K562 (cell line): Measurements from ENCODE around the gene FHIT. TPM values are rescaled to one million over a fixed set of nuclear protein-coding genes. Genes with fewer than 3 reads are reported as not detected.

Experiments used
- ATAC-seq: fragments of 200-7000 bp; cut with Tn5 transposase; 3 replicates; pipeline ENCODE4 v1.9.1; 2020; ENCODE audit warnings: moderate library complexity
- BruUV-seq: library from RNA; stranded (reverse); fragments of 400-500 nt; replicated peaks from 2 replicates; lab custom pipeline; 2021; lab: Mats Ljungman, UMichigan
- CTCF ChIA-PET: fragments of 300-600 bp; formaldehyde crosslinking; extraction: SDS; loops from one replicate; lab custom pipeline; 2021; ENCODE audit warnings: low intra/inter-chr PET ratio; lab: Yijun Ruan, JAX
- POLR2A ChIA-PET: fragments of 300-600, 350-650 bp; sonication (Branson Sonifier 250); formaldehyde crosslinking; extraction: SDS; loops from one replicate; lab custom pipeline; 2021; ENCODE audit warnings: antibody characterized with exemption, inconsistent platforms; lab: Yijun Ruan, JAX
- DNase-seq, 4 experiments: peaks; one replicate each; pipeline versions ENCODE4 v3.0.0 to v3.0.0-alpha.2; 2011 to 2018; ENCODE audit warnings: low spot score in 3 of 4, mixed read lengths in 3 of 4; ENCODE audit errors: extremely low read depth in 1 of 4
- FAIRE-seq: peaks from 2 replicates; lab custom pipeline; 2011; peaks lifted over from hg19 to GRCh38; lab: Jason Lieb, UNC
- H2AFZ ChIP-seq: 2 replicates; pipeline ENCODE4 v1.6.0; 2011; ENCODE audit warnings: low read depth, low read length, control low read depth, inconsistent platforms
- H3K27ac ChIP-seq: fragments of 200-600 bp; 3 replicates; pipeline ENCODE4 v1.8.0; 2011; ENCODE audit warnings: low read depth, mild to moderate bottlenecking, control low read depth, inconsistent platforms, low read length, moderate library complexity, mixed read lengths; ENCODE audit errors: extremely low read depth
- H3K27me3 ChIP-seq, 2 experiments: fragments of 300-600 bp in 1 of 2; 2 replicates in 1 of 2; 3 replicates in 1 of 2; pipeline versions ENCODE4 v1.6.0 to v1.8.0; 2011; ENCODE audit warnings: inconsistent platforms in 2 of 2, low read length in 2 of 2, mild to moderate bottlenecking in 1 of 2, mixed read lengths in 1 of 2, moderate library complexity in 1 of 2; ENCODE audit not compliant: control insufficient read depth in 2 of 2, insufficient read depth in 2 of 2
- H3K36me3 ChIP-seq: fragments of 300-600 bp; 3 replicates; pipeline ENCODE4 v1.8.0; 2011; ENCODE audit warnings: mild to moderate bottlenecking, low read length, inconsistent platforms; ENCODE audit not compliant: control insufficient read depth, insufficient read depth
- H3K4me1 ChIP-seq, 2 experiments: fragments of 200-600 bp in 1 of 2; replicated peaks in 1 of 2; 2 replicates in 1 of 2; 3 replicates in 1 of 2; pipeline versions ENCODE4 v1.5.1 to v1.8.0; 2011; ENCODE audit warnings: inconsistent platforms in 2 of 2, low read length in 2 of 2, mild to moderate bottlenecking in 1 of 2, mixed read lengths in 1 of 2, moderate library complexity in 1 of 2; ENCODE audit not compliant: control insufficient read depth in 2 of 2, insufficient read depth in 2 of 2
- H3K4me2 ChIP-seq: 2 replicates; pipeline ENCODE4 v1.6.1; 2011; ENCODE audit warnings: low read length, control low read depth, inconsistent platforms, mixed read lengths; ENCODE audit not compliant: insufficient read depth
- H3K4me3 ChIP-seq: fragments of 200-600 bp; sonication (generic), shearing (Covaris generic); 2 replicates; pipeline ENCODE4 v1.5.1; 2016; ENCODE audit warnings: control low read depth, inconsistent platforms
- H3K79me2 ChIP-seq: fragments of 200-600 bp; 3 replicates; pipeline ENCODE4 v1.8.0; 2011; ENCODE audit warnings: low read length, inconsistent platforms; ENCODE audit not compliant: control insufficient read depth, insufficient read depth
- H3K9ac ChIP-seq, 2 experiments: 2 replicates each; pipeline versions ENCODE4 v1.6.0 to v1.6.1; 2011; ENCODE audit warnings: low read depth in 2 of 2, low read length in 2 of 2, control low read depth in 1 of 2, inconsistent platforms in 1 of 2, mild to moderate bottlenecking in 1 of 2, mixed read lengths in 1 of 2; ENCODE audit not compliant: insufficient read depth in 1 of 2
- H3K9me1 ChIP-seq: one replicate; pipeline ENCODE4 v1.6.0; 2011; ENCODE audit warnings: inconsistent platforms, mild to moderate bottlenecking, low read length, moderate library complexity; ENCODE audit not compliant: control insufficient read depth, insufficient read depth
- H3K9me3 ChIP-seq: replicated peaks from 2 replicates; pipeline ENCODE4 v1.5.1; 2011; ENCODE audit warnings: low read depth, low read length, inconsistent platforms; ENCODE audit not compliant: control insufficient read depth, insufficient read depth
- H4K20me1 ChIP-seq: replicated peaks from 2 replicates; pipeline ENCODE4 v1.6.1; 2011; ENCODE audit warnings: low read length, inconsistent platforms, mixed read lengths; ENCODE audit not compliant: control insufficient read depth, insufficient read depth
- CC2D1A ChIP-seq: fragments of 450-650 bp; IDR thresholded peaks from 2 replicates; pipeline ENCODE4 v1.6.1; 2017; ENCODE audit warnings: mild to moderate bottlenecking
- HNRNPLL ChIP-seq: fragments of 200-400 bp; formaldehyde crosslinking; IDR thresholded peaks from 2 replicates; pipeline ENCODE4 v1.6.1; 2017; ENCODE audit warnings: low read length, low read depth, mild to moderate bottlenecking; ENCODE audit not compliant: poor library complexity, severe bottlenecking
- HSF4 ChIP-seq: fragments of 250-450 bp; sonication (Bioruptor Pico); IDR thresholded peaks from 2 replicates; pipeline ENCODE4 v2.1.2; 2022; ENCODE audit warnings: mild to moderate bottlenecking, moderate library complexity, borderline replicate concordance
- NCOA6 ChIP-seq: fragments of 450-650 bp; IDR thresholded peaks from 2 replicates; pipeline ENCODE4 v1.6.1; 2017; ENCODE audit warnings: mild to moderate bottlenecking
- ZNF146 ChIP-seq: IDR thresholded peaks from one replicate; pipeline ENCODE4 v1.6.1; 2018; ENCODE audit warnings: missing compliant biosample characterization; ENCODE audit not compliant: unreplicated experiment
- ZNF23 ChIP-seq: fragments of 250-450 bp; sonication (Bioruptor Pico); IDR thresholded peaks from 2 replicates; pipeline ENCODE4 v1.4.0; 2020; ENCODE audit warnings: mild to moderate bottlenecking
- WGBS: fragments of 100-300 bp; shearing (Covaris generic); methylation state at CpG from one replicate; pipeline ENCODE4 v1.1.6; 2016; ENCODE audit warnings: low coverage, mixed read lengths; ENCODE audit not compliant: insufficient coverage; ENCODE audit errors: missing lambda C conversion rate; 5-methylcytosine and 5-hydroxymethylcytosine counted together
- in situ Hi-C: fragments of 300-500 bp; cut with MboI; formaldehyde crosslinking; loops from 4 replicates; pipeline ENCODE4 v1.15.0; 2018; ENCODE audit warnings: inconsistent platforms, mixed read lengths
- intact Hi-C: fragments of 100-400 bp; cut with micrococcal nuclease; formaldehyde crosslinking; loops from 2 replicates; pipeline ENCODE4 v1.14.2; 2022
- polyA plus RNA-seq, 8 experiments: library from polyadenylated mRNA; depleted of rRNA in 4 of 8; stranded (reverse) in 5 of 8; unstranded in 3 of 8; fragments of >200 nt; fragmentation: Nextera tagmentation in 2 of 8; fragmentation: Illumina TruSeq in 1 of 8; extraction: Ambion mirVana in 2 of 8; extraction: Trizol in 1 of 8; gene quantifications; 2 replicates each; pipeline versions ENCODE4 v1.2.1 to v1.2.3, GENCODE V29; 2011 to 2014; ENCODE audit warnings: inconsistent platforms in 1 of 8, missing spikeins in 1 of 8
- total RNA-seq, 7 experiments: library from RNA; depleted of rRNA in 6 of 7; stranded (reverse); fragments of >200 nt in 6 of 7; fragmentation: Illumina TruSeq in 2 of 7; extraction: Trizol in 2 of 7; gene quantifications; 2 replicates each; pipeline versions ENCODE4 v1.2.1 to v1.2.3, GENCODE V29; 2011 to 2021; ENCODE audit warnings: low replicate concordance in 1 of 7
- TF ChIP-seq, protein P1 (sequence below), 2 experiments: fragments of 450-650 bp; IDR thresholded peaks; 2 replicates each; pipeline ENCODE4 v1.6.1; 2018; ENCODE audit warnings: mild to moderate bottlenecking in 2 of 2, low read depth in 1 of 2; ENCODE audit not compliant: partially characterized antibody in 2 of 2
- TF ChIP-seq, protein P2 (sequence below): fragments of 200-400 bp; formaldehyde crosslinking; IDR thresholded peaks from 2 replicates; pipeline ENCODE4 v1.6.1; 2017; ENCODE audit warnings: mild to moderate bottlenecking, low read depth, low read length, moderate library complexity
- TF ChIP-seq, protein P3 (sequence below): fragments of 450-650 bp; IDR thresholded peaks from 2 replicates; pipeline ENCODE4 v1.7.1; 2018; ENCODE audit warnings: mild to moderate bottlenecking, low read depth; ENCODE audit not compliant: partially characterized antibody
- TF ChIP-seq, protein P4 (sequence below): fragments of 250-450 bp; sonication (Bioruptor Pico); IDR thresholded peaks from 2 replicates; pipeline ENCODE4 v1.4.0; 2020

The FHIT gene
- total and polyA plus RNA-seq, 9 of the 15 experiments (the other 6 are each of a cell fraction or from before 2014, with no cell fraction given) = 1.7 to 9.1 (median 4.3) TPM

DNA sequence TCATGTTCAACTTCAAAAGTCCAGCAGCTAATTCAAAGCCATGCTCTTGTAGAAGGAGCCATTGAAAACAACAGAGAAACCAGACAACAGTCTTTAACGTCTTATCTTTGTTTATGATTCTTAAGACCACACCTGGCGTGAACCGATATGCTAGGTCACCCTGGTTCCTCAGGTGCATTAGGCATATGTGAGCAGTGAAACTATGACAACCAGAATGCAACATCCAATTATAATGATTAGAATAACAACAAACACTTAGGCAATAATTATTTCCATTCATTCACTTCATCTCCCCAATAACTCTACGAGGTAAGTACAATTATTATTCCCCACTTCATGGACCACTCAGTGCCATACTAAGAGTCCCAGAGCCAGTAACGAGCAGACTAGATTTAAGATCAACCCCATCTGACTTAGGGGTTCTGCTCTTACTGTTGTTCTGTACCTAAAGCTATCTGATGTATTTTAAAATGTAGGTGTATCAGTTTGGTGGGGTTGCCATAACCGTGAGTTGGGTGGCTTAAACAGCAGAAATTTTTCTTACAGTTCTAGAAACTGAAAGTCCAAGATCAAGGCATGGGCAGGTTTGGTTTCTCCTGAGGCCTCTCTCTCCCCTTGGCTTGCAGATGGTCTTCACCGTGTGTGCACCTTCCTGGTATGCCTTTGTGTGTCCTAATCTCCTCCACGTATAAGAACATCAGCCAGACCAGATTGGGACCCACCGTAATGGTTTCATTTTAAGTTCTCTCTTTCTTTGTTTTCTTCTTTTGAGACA lies 1203.6 kb downstream of the FHIT start:
- no peaks in the 10 kb centered on the region for H3K4me1 ChIP-seq
- POLR2A ChIA-PET = no interaction called here
- H4K20me1 ChIP-seq = no peaks in the 10 kb centered on the region
- intact Hi-C loops (no loop called here), in situ Hi-C loops (no loop called here)
- no TSS peak for BruUV-seq
- 42% methylated on average over 3 of the region's 9 CpGs for WGBS
- FAIRE-seq (no peak), DNase-seq (no peak), ATAC-seq (no peak)
- no peak overlapping the region for H3K4me3 ChIP-seq
- H3K9ac ChIP-seq = no peak overlapping the region
- H3K27ac ChIP-seq = no peak overlapping the region
- no peaks in the 10 kb centered on the region for H3K36me3 ChIP-seq
- no peaks in the 10 kb centered on the region for H3K27me3 ChIP-seq
- no peak overlapping the region for H3K4me2 ChIP-seq
- H2AFZ ChIP-seq = no peak overlapping the region
- H3K79me2 ChIP-seq = no peaks in the 10 kb centered on the region
- CTCF ChIA-PET = no interaction called here
- H3K9me3 ChIP-seq = no peaks in the 10 kb centered on the region
- no peaks in the 10 kb centered on the region for H3K9me1 ChIP-seq
- TF ChIP-seq, protein P1, sequence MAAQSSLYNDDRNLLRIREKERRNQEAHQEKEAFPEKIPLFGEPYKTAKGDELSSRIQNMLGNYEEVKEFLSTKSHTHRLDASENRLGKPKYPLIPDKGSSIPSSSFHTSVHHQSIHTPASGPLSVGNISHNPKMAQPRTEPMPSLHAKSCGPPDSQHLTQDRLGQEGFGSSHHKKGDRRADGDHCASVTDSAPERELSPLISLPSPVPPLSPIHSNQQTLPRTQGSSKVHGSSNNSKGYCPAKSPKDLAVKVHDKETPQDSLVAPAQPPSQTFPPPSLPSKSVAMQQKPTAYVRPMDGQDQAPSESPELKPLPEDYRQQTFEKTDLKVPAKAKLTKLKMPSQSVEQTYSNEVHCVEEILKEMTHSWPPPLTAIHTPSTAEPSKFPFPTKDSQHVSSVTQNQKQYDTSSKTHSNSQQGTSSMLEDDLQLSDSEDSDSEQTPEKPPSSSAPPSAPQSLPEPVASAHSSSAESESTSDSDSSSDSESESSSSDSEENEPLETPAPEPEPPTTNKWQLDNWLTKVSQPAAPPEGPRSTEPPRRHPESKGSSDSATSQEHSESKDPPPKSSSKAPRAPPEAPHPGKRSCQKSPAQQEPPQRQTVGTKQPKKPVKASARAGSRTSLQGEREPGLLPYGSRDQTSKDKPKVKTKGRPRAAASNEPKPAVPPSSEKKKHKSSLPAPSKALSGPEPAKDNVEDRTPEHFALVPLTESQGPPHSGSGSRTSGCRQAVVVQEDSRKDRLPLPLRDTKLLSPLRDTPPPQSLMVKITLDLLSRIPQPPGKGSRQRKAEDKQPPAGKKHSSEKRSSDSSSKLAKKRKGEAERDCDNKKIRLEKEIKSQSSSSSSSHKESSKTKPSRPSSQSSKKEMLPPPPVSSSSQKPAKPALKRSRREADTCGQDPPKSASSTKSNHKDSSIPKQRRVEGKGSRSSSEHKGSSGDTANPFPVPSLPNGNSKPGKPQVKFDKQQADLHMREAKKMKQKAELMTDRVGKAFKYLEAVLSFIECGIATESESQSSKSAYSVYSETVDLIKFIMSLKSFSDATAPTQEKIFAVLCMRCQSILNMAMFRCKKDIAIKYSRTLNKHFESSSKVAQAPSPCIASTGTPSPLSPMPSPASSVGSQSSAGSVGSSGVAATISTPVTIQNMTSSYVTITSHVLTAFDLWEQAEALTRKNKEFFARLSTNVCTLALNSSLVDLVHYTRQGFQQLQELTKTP (IDR thresholded peaks at IDR 0.05; ENCODE audit: low read depth in 1 of 2, partially characterized antibody in 2 of 2) = no peak
- TF ChIP-seq, protein P2, sequence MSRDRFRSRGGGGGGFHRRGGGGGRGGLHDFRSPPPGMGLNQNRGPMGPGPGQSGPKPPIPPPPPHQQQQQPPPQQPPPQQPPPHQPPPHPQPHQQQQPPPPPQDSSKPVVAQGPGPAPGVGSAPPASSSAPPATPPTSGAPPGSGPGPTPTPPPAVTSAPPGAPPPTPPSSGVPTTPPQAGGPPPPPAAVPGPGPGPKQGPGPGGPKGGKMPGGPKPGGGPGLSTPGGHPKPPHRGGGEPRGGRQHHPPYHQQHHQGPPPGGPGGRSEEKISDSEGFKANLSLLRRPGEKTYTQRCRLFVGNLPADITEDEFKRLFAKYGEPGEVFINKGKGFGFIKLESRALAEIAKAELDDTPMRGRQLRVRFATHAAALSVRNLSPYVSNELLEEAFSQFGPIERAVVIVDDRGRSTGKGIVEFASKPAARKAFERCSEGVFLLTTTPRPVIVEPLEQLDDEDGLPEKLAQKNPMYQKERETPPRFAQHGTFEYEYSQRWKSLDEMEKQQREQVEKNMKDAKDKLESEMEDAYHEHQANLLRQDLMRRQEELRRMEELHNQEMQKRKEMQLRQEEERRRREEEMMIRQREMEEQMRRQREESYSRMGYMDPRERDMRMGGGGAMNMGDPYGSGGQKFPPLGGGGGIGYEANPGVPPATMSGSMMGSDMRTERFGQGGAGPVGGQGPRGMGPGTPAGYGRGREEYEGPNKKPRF = no peak
- TF ChIP-seq HNRNPLL (no peak), NCOA6 (no peak), ZNF146 (CRISPR knock-in tag) (no peak), HSF4 (CRISPR knock-in tag) (no peak), ZNF23 (CRISPR knock-in tag) (no peak), CC2D1A (no peak)
- TF ChIP-seq, protein P3, sequence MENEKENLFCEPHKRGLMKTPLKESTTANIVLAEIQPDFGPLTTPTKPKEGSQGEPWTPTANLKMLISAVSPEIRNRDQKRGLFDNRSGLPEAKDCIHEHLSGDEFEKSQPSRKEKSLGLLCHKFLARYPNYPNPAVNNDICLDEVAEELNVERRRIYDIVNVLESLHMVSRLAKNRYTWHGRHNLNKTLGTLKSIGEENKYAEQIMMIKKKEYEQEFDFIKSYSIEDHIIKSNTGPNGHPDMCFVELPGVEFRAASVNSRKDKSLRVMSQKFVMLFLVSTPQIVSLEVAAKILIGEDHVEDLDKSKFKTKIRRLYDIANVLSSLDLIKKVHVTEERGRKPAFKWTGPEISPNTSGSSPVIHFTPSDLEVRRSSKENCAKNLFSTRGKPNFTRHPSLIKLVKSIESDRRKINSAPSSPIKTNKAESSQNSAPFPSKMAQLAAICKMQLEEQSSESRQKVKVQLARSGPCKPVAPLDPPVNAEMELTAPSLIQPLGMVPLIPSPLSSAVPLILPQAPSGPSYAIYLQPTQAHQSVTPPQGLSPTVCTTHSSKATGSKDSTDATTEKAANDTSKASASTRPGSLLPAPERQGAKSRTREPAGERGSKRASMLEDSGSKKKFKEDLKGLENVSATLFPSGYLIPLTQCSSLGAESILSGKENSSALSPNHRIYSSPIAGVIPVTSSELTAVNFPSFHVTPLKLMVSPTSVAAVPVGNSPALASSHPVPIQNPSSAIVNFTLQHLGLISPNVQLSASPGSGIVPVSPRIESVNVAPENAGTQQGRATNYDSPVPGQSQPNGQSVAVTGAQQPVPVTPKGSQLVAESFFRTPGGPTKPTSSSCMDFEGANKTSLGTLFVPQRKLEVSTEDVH = no peak
- TF ChIP-seq, protein P4, sequence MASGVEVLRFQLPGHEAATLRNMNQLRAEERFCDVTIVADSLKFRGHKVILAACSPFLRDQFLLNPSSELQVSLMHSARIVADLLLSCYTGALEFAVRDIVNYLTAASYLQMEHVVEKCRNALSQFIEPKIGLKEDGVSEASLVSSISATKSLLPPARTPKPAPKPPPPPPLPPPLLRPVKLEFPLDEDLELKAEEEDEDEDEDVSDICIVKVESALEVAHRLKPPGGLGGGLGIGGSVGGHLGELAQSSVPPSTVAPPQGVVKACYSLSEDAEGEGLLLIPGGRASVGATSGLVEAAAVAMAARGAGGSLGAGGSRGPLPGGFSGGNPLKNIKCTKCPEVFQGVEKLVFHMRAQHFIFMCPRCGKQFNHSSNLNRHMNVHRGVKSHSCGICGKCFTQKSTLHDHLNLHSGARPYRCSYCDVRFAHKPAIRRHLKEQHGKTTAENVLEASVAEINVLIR (CRISPR knock-in tag) = no peak
